GM12874 (cell line): ENCODE results near the gene WDR44.

Source experiments
- TF ChIP-seq, protein P1 (sequence below): IDR thresholded peaks from 2 replicates; pipeline ENCODE4 v1.5.1; 2011; ENCODE audit warnings: low read depth, mild to moderate bottlenecking, control low read depth, low read length, moderate library complexity; ENCODE audit not compliant: insufficient read depth

Gene WDR44

GRCh38 chrX:118350706-118351105 lies 4.8 kb downstream of the WDR44 start:
- TF ChIP-seq, protein P1, sequence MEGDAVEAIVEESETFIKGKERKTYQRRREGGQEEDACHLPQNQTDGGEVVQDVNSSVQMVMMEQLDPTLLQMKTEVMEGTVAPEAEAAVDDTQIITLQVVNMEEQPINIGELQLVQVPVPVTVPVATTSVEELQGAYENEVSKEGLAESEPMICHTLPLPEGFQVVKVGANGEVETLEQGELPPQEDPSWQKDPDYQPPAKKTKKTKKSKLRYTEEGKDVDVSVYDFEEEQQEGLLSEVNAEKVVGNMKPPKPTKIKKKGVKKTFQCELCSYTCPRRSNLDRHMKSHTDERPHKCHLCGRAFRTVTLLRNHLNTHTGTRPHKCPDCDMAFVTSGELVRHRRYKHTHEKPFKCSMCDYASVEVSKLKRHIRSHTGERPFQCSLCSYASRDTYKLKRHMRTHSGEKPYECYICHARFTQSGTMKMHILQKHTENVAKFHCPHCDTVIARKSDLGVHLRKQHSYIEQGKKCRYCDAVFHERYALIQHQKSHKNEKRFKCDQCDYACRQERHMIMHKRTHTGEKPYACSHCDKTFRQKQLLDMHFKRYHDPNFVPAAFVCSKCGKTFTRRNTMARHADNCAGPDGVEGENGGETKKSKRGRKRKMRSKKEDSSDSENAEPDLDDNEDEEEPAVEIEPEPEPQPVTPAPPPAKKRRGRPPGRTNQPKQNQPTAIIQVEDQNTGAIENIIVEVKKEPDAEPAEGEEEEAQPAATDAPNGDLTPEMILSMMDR = no peak

DNA sequence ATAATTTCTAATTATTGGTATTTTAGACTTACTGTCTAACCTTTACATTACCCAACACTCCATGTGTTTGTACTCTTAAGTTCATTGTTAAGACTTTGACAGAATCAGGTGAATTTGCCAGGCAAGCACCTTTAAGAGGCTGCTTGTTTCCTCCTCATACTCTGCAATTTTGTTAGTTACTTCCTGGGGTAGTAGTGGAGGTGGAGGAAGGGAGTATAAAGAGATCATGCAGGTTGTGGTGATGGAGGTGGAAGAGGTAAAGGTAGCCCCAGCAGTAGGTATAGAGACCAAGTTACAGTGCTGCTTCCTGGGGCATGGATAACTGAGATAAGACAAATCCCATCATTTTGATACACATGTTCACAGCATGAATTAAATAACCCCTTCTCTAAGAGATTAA lies 6.7 kb downstream of the WDR44 start:
- TF ChIP-seq, protein P1 = no peak

DNA sequence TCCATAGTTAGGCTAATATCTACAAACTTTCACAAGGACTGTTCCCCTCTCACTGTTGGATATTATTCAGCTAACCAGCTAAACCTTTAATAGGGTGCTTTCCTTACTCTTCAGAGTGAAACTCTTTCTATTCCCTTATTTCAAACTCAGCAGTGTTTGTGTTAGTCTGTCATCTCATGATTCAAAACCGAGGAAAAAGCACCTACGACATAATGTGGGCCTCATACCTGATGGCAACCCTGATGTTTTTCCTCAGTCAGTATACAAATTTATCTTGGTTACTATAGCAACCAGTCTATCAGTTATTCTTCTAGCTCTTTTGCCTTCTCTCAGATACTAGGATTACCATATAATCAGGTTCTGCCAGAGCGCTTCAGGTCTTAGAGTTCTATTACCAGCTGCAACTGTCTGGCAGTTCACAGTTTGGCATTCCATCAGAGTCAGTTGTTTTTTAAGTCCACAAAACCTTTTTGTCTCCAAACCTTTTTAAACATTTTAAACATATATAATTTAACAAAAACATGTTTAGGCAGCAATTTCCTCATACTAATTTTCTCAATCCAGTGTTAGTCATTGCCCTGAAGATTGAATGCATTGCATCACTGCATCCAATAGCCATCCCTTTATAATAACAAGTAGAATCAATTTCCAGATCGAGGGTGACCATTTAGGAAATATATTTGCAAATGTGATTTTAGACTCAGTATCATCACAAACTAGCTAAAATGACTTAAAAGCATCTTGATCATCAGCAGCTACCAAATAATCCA lies 7.4 kb downstream of the WDR44 start:
- TF ChIP-seq, protein P1 = no peak

DNA sequence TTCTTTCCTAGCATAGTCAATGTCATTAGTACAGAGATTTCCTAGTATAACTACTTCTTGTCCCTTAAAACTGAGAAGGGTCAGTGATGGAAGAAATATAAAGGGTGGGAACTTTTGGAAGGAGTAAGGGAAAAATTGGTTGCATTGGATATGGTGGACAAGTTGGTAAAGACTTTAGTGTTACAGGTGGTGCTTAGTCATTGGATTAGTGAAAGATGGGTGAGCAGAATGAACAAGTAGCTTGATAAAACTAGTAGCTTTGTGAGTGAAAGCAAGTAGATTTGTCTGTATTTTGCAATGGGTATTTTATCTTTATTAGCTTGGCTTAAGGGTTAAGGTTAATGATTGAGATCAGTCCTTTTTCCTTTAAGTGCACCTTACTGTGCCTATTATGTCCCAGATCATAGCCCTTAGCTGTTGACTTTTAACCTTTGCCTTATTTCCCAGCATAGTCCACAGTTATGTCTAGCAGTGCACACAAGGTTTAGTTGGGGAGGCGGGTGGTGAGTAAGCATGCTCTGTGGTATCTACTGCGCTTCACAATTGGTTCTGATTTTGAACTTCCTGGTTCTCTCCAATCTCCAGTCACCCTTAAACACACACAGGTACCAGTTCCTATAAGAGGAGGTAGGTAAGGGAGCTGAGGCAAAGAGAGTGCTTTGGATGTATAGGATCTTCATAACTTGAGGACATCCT lies 9.5 kb downstream of the WDR44 start:
- TF ChIP-seq, protein P1 = no peak

DNA sequence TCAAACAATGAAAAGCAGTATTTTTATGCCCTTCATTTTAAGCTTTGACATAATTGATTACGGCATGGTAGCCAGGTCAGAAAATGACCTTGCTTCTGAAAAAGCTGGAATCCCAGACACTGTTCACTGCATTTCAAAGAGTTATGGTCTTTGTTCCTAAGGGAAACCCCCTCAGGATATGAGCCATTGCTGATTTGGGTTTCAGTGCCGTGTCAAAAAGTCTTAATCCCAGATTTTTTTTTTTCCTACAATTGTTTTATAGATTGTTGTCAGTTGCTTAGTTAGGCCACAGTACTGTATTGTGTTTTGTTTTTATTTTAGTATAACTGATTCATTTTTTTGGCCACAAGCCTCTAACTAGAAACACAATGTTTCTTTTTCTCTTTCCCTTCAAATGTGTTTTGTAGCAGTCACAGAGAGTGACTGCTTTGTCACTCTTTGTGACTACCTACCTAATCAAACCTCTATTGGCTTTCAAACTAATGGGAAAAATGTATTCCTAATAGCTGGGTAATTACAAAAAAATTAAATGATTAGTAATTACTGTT lies 10.3 kb downstream of the WDR44 start:
- TF ChIP-seq, protein P1 = no peak

DNA sequence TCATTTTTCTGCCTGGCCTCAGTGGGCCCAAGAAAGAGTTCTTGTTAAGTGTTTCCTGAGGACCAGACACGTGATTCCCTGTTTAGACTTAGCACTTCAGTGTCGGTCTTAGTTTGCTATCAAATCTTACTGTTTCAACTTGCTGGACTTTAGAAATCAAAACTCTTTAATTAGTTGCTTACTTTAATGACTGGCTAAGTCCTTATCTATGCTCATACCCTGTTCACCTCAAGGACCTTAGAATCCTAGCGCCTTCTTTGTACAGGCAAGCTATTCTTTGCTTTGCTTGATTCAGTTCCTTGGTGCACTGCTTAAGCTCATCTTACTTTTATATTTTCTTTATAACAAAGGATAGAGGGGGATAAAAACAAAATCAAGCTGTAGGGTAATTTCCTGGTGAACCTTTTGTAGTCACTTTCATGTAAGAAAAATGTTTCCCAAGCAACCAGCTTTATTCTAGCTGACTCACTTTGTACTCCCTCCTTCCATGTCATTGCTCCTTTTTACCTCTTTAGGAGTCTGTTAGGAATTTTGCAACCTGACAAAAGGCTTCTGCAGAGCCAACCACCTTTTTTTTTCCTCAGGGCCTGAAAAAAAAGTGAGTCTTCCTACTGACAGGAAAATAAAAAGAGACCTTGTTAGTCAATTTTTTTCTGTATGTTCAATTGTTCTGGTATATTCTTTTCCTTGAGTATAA lies 14.7 kb downstream of the WDR44 start:
- TF ChIP-seq, protein P1 = no peak

DNA sequence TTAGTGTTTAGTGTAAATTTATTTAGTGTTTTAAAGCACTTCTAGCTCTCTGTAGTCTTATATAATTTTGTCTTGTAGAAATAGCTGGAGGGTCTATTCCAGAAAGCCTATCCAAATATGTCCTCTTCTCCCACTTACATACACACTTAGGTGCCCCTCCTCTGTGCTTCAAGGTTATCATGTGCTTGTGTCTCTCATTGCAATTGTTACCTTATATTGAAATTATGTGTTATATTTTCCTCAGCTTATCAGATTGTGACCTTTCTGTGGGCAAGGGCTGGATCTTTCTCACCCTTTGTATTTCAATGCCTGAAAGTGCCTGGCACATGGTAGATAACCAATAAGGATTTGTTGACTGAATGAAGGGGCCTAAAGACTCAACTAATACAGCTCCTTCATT lies 18.4 kb downstream of the WDR44 start:
- TF ChIP-seq, protein P1 = no peak
